RWPE2 (cell line): ENCODE results near the gene ELMO3.

Experiments
- ATAC-seq: fragments of 200-7000 bp; cut with Tn5 transposase; 3 replicates; pipeline ENCODE4 v1.9.1; 2021; ENCODE audit warnings: low read depth
- DNase-seq: peaks from one replicate; pipeline ENCODE4 v3.0.0-alpha.2; 2020; ENCODE audit warnings: low spot score
- H3K27ac ChIP-seq: fragments of 450-650 bp; 2 replicates; pipeline ENCODE4 v1.5.1; 2017; ENCODE audit warnings: mild to moderate bottlenecking; ENCODE audit not compliant: poor library complexity, severe bottlenecking
- H3K27me3 ChIP-seq: fragments of 250-450 bp; sonication (Bioruptor Pico); 2 replicates; pipeline ENCODE4 v1.5.1; 2021; ENCODE audit warnings: mild to moderate bottlenecking, moderate library complexity; ENCODE audit not compliant: insufficient read depth, poor library complexity, severe bottlenecking
- H3K36me3 ChIP-seq: fragments of 250-450 bp; sonication (Bioruptor Pico); 2 replicates; pipeline ENCODE4 v1.5.1; 2020; ENCODE audit warnings: low read depth, mild to moderate bottlenecking, moderate library complexity
- H3K4me1 ChIP-seq: fragments of 250-450 bp; sonication (Bioruptor Pico); 2 replicates; pipeline ENCODE4 v1.5.1; 2021; ENCODE audit warnings: mild to moderate bottlenecking, moderate library complexity; ENCODE audit not compliant: insufficient read depth, poor library complexity, severe bottlenecking
- H3K4me3 ChIP-seq: fragments of 250-450 bp; sonication (Bioruptor Pico); 2 replicates; pipeline ENCODE4 v1.5.1; 2021; ENCODE audit warnings: mild to moderate bottlenecking, moderate library complexity; ENCODE audit not compliant: severe bottlenecking
- H3K9me3 ChIP-seq: fragments of 250-450 bp; sonication (Bioruptor Pico); 2 replicates; pipeline ENCODE4 v1.5.1; 2021; ENCODE audit warnings: mild to moderate bottlenecking, moderate library complexity; ENCODE audit not compliant: severe bottlenecking
- CTCF ChIP-seq: fragments of 450-650 bp; IDR thresholded peaks from one replicate; pipeline ENCODE4 v1.5.1; 2017; ENCODE audit warnings: mild to moderate bottlenecking, moderate library complexity; ENCODE audit not compliant: poor library complexity, severe bottlenecking

ELMO3 gene

GRCh38 chr16:67157106-67157748 is 41.7 kb upstream of the ELMO3 start:
- H3K27me3 ChIP-seq, result no peaks in the 10 kb centered on the region

GRCh38 chr16:67157892-67158635 is 40.9 kb upstream of the ELMO3 start:
- no peak for ATAC-seq
- TF ChIP-seq CTCF, result no peak
- no peaks in the 10 kb centered on the region for H3K9me3 ChIP-seq
- H3K27me3 ChIP-seq, result no peaks in the 10 kb centered on the region
- DNase-seq, result no peak
- H3K4me1 ChIP-seq, result no peaks in the 10 kb centered on the region
- no peaks in the 10 kb centered on the region for H3K36me3 ChIP-seq
- no peak overlapping the region for H3K27ac ChIP-seq
- no peak overlapping the region for H3K4me3 ChIP-seq

More at GRCh38 chr16:67157106-67157748, 41.7 kb upstream of the ELMO3 start:
- TF ChIP-seq CTCF, result no peak
- H3K36me3 ChIP-seq, result no peaks in the 10 kb centered on the region
- H3K4me1 ChIP-seq, result no peaks in the 10 kb centered on the region
- no peak overlapping the region for H3K27ac ChIP-seq
- H3K4me3 ChIP-seq, result no peak overlapping the region
- ATAC-seq (no peak), DNase-seq (no peak)
- no peaks in the 10 kb centered on the region for H3K9me3 ChIP-seq

- no peaks in the 10 kb centered on the region for H3K27me3 ChIP-seq
- DNase-seq (peak; percentile 70), ATAC-seq (no peak)
- no peaks in the 10 kb centered on the region for H3K36me3 ChIP-seq
- TF ChIP-seq CTCF, result no peak
- H3K9me3 ChIP-seq, result no peaks in the 10 kb centered on the region
- H3K27ac ChIP-seq, result peak overlapping the region; percentile 46
- peak overlapping the region; percentile 61 for H3K4me3 ChIP-seq
- no peaks in the 10 kb centered on the region for H3K4me1 ChIP-seq
Measured at GRCh38 chr16:67158637-67159600, 40.0 kb upstream of the ELMO3 start.

GRCh38 chr16:67161595-67162058 is 37.3 kb upstream of the ELMO3 start:
- no peak for ATAC-seq
- Histone ChIP-seq H3K4me3 (no peak overlapping the region), H3K9me3 (no peaks in the 10 kb centered on the region), H3K4me1 (no peaks in the 10 kb centered on the region), H3K27me3 (no peaks in the 10 kb centered on the region), H3K36me3 (no peaks in the 10 kb centered on the region), H3K27ac (no peak overlapping the region)
- no peak for TF ChIP-seq CTCF
- no peak for DNase-seq
